Neutrophil (primary cell): Measurements from ENCODE around the gene CYP2A7.
"Not testable (repeated sequence)": the region's sequence is repeated elsewhere in the genome, so short reads cannot be mapped to it uniquely, and the experiment has no call there.

Source experiments
- H3K27ac ChIP-seq: fragments of 200-600 bp; sonication (generic); 2 replicates; pipeline ENCODE4 v1.5.1; 2016; ENCODE audit warnings: mild to moderate bottlenecking, moderate library complexity
- H3K27me3 ChIP-seq: fragments of 200-600 bp; sonication (generic); 2 replicates; pipeline ENCODE4 v1.6.0; 2016; ENCODE audit warnings: mild to moderate bottlenecking
- H3K36me3 ChIP-seq: fragments of 200-600 bp; sonication (generic); 2 replicates; pipeline ENCODE4 v1.5.1; 2017
- H3K4me1 ChIP-seq, 2 experiments: fragments of 200-600 bp in 1 of 2; sonication (generic) in 1 of 2; 1 replicate in 1 of 2; 2 replicates in 1 of 2; pipeline versions ENCODE4 v1.5.1 to v1.6.1; 2013 to 2016; ENCODE audit warnings: low read depth in 1 of 2, low read length in 1 of 2, mild to moderate bottlenecking in 1 of 2, moderate library complexity in 1 of 2; ENCODE audit not compliant: control insufficient read depth in 1 of 2, insufficient read depth in 1 of 2
- H3K4me3 ChIP-seq, 2 experiments: fragments of 200-600 bp in 1 of 2; sonication (generic) in 1 of 2; 1 replicate in 1 of 2; 2 replicates in 1 of 2; pipeline ENCODE4 v1.5.1; 2013 to 2016; ENCODE audit warnings: low read depth in 1 of 2, low read length in 1 of 2, mild to moderate bottlenecking in 1 of 2, moderate library complexity in 1 of 2
- H3K9me3 ChIP-seq: fragments of 200-600 bp; sonication (generic); 2 replicates; pipeline ENCODE4 v1.5.1; 2016
- CTCF ChIP-seq: fragments of 200-600 bp; sonication (generic); IDR thresholded peaks from 2 replicates; pipeline ENCODE4 v1.5.1; 2016; ENCODE audit warnings: antibody characterized with exemption

CYP2A7 gene, protein sequence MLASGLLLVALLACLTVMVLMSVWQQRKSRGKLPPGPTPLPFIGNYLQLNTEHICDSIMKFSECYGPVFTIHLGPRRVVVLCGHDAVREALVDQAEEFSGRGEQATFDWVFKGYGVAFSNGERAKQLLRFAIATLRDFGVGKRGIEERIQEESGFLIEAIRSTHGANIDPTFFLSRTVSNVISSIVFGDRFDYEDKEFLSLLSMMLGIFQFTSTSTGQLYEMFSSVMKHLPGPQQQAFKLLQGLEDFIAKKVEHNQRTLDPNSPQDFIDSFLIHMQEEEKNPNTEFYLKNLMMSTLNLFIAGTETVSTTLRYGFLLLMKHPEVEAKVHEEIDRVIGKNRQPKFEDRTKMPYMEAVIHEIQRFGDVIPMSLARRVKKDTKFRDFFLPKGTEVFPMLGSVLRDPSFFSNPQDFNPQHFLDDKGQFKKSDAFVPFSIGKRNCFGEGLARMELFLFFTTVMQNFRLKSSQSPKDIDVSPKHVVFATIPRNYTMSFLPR

GRCh38 chr19:40882062-40882461 is at the start of gene CYP2A7:
Gene CYP2A7 (minus strand): TSS chr19:40882231. CDS start chr19:40882210, 21 bp downstream.
- H3K27ac ChIP-seq, H3K4me1 ChIP-seq, H3K4me3 ChIP-seq, H3K9me3 ChIP-seq, H3K36me3 ChIP-seq: not testable (repeated sequence)
- peaks cover 33% of the 10 kb centered on the region for H3K27me3 ChIP-seq

DNA sequence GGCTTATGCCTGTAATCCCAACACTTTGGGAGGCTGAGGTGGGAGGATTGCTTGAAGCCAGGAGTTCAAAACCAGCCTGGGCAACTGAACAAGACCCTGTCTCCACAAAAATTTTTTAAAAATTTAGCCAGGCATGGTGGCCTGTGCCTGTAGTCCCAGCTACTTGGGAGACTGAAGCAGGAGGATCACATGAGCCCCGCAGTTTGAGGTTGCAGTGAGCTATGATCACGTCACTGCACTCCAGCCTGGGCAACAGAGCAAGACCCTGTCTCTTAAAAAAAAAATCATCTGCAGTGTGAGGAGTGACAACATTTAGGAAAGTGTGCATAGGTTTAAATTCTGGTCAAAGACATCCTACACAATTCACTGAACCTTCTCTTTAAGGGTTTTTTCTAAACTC is 48.8 kb upstream of the CYP2A7 start:
- H3K4me3 ChIP-seq, H3K27ac ChIP-seq, H3K4me1 ChIP-seq, H3K36me3 ChIP-seq, H3K9me3 ChIP-seq: not testable (repeated sequence)
- peaks cover 22% of the 10 kb centered on the region for H3K27me3 ChIP-seq

- H3K27me3 ChIP-seq, result peaks cover 22% of the 10 kb centered on the region
- not testable (repeated sequence) for H3K36me3 ChIP-seq, H3K27ac ChIP-seq, H3K4me1 ChIP-seq, H3K4me3 ChIP-seq, H3K9me3 ChIP-seq
Observed at GRCh38 chr19:40929942-40930341, 47.9 kb upstream of the CYP2A7 start.

DNA sequence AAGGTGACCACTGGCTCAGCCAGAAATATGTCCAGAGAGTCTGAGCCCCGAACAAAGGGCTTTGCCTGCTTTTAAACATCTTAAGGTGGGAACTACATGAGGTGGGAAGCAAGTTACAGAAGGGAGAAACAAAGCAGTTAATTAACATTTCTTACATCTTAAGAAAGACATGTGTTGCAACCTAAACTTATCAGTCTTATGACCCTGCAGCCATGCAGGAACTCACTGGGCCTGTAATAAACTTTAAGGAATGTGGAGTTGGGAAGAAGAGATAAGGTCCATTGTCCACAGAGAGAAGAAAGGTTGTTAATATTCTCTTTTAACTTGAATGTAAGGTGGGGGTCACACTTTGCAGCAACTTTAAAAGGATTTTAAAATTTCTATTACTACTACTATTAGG is 46.8 kb upstream of the CYP2A7 start:
- no peak for TF ChIP-seq CTCF
- no peaks in the 10 kb centered on the region for H3K36me3 ChIP-seq
- H3K4me3 ChIP-seq, result no peak overlapping the region
- H3K4me1 ChIP-seq, result peaks cover 0 to 8% of the 10 kb centered on the region in 2 experiments
- peaks cover 18% of the 10 kb centered on the region for H3K27me3 ChIP-seq
- no peaks in the 10 kb centered on the region for H3K9me3 ChIP-seq
- H3K27ac ChIP-seq, result no peak overlapping the region

DNA sequence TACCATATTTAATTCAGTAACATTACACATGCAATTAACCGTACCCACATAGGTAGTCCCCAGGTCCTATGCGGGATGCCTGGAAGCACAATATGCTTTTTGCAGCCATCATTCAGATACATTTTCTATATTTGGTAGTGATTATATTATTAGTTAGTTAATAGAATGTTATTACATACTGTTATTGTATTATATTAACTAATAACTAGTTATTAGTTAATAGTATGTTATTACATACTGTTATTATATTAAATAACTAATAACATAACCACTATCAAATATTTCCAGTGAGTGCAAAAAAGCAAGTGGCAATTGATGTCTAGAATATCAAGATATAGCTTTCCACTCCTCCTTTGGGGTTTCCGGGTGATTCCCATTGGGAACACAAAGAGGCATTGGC is 45.5 kb upstream of the CYP2A7 start:
- Histone ChIP-seq H3K4me3 (no peak overlapping the region), H3K9me3 (no peaks in the 10 kb centered on the region), H3K4me1 (peaks cover 0 to 4% of the 10 kb centered on the region in 2 experiments), H3K27me3 (peaks cover 9% of the 10 kb centered on the region), H3K36me3 (no peaks in the 10 kb centered on the region), H3K27ac (no peak overlapping the region)
- no peak for TF ChIP-seq CTCF

- not testable (repeated sequence) for H3K4me1 ChIP-seq, H3K27me3 ChIP-seq, H3K27ac ChIP-seq, H3K9me3 ChIP-seq, H3K36me3 ChIP-seq, H3K4me3 ChIP-seq
Observed at GRCh38 chr19:40926276-40926675, 44.2 kb upstream of the CYP2A7 start.

- Histone ChIP-seq H3K4me1 (no peaks in the 10 kb centered on the region), H3K27ac (no peak overlapping the region), H3K27me3 (no peaks in the 10 kb centered on the region), H3K4me3 (no peak overlapping the region), H3K36me3 (no peaks in the 10 kb centered on the region), H3K9me3 (no peaks in the 10 kb centered on the region)
- TF ChIP-seq CTCF, result no peak
Observed at GRCh38 chr19:40923934-40924391, 41.9 kb upstream of the CYP2A7 start.

DNA sequence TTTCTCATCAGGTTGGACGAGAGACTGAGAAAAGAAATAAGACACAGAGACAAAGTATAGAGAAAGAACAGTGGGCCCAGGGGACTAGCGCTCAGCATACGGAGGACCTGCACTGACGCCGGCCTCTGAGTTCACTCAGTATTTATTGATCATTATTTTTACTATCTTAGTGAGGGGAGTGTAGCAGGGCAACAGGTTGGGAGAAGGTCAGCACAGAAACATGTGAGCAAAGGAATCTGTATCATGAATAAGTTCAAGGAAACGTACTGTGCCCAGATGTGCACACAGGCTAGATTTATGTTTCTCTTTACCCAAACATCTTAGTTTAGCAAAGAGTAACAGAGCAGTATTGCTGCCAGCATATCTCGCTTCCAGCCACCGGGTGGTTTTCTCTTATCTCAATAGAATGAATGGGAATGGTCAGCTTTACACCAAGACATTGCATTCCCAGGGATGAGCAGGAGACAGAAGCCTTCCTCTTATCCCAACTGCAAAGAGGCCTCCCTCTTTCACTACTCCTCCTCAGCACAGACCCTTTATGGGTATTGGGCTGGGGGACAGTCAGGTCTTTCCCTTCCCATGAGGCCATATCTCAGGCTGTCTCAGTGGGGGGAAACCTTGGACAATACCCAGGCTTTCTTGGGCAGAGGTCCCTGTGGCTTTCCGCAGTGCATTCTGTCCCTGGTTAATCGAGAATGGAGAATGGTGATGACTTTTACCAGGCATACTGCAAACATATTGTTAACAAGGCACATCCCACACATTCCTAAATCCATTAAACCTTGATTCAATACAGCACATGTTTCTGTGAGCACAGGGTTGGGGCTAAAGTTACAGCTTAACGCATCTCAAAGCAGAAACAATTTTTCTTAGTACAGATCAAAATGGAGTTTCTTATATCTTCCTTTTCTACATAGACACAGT is 40.5 kb upstream of the CYP2A7 start:
- not testable (repeated sequence) for H3K27ac ChIP-seq, H3K4me3 ChIP-seq, H3K27me3 ChIP-seq, H3K36me3 ChIP-seq, H3K9me3 ChIP-seq, H3K4me1 ChIP-seq
